ENCODE measurements around the gene SLC38A3. TPM values are rescaled to one million over a fixed set of nuclear protein-coding genes. Genes with fewer than 3 reads are reported as not detected.
A peak's percentile ranks its signal among the peaks of the same experiment; 100 is the strongest.

SLC38A3 gene
- total RNA-seq, 1 donor, result not detected

DNA sequence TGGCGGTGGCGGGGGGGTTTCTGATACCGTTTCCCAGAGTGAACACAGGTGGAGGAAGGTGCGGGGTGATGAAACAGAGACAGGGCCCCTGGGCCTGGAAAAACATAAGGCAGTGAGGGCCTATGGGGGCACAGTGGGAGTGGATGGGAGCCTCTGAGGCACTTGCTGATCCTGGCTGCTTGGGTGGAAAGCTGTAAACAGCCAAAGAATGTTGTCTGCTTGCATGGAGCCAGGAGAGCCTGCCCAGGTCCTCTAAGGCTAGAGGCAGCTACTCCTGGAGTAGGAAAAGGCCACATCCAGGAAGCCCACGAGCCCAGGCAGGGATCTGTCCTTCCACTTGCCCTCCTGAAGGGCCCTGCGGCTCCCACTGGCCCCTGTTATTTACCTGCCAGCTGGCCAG is 60.9 kb downstream of the SLC38A3 start:
- DNase-seq (ENCODE audit: low read depth), result no peak
- TF ChIP-seq CTCF (IDR thresholded peaks at IDR 0.05; ENCODE audit: insufficient read depth, low read depth, low read length), result no peak
- no peak overlapping the region for H3K4me3 ChIP-seq (ENCODE audit: low read depth, low read length)

DNA sequence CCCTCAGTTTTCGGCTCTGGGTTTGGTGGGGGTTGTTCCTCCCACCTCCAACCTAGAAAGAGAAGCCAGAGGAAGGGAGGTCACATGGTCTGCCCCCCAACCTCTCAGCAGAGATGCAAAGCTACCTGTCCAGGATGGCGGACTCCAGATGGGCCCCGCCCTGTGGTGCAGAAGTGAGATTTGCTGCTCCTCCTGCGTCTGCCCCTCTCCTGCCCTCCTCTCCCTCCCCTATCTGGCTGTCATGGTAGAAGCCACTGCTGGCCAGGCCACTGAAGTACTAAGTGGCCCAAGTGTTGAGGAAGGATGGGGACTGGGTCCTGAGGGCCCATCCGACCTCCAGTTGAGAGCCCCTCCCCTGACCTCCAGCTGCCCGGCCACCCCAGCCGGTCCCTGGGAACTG is 61.8 kb downstream of the SLC38A3 start:
- peak overlapping the region; percentile 73 for H3K4me3 ChIP-seq (ENCODE audit: low read depth, low read length)
- DNase-seq (ENCODE audit: low read depth), result no peak
- no peak for TF ChIP-seq CTCF (IDR thresholded peaks at IDR 0.05; ENCODE audit: insufficient read depth, low read depth, low read length)

DNA sequence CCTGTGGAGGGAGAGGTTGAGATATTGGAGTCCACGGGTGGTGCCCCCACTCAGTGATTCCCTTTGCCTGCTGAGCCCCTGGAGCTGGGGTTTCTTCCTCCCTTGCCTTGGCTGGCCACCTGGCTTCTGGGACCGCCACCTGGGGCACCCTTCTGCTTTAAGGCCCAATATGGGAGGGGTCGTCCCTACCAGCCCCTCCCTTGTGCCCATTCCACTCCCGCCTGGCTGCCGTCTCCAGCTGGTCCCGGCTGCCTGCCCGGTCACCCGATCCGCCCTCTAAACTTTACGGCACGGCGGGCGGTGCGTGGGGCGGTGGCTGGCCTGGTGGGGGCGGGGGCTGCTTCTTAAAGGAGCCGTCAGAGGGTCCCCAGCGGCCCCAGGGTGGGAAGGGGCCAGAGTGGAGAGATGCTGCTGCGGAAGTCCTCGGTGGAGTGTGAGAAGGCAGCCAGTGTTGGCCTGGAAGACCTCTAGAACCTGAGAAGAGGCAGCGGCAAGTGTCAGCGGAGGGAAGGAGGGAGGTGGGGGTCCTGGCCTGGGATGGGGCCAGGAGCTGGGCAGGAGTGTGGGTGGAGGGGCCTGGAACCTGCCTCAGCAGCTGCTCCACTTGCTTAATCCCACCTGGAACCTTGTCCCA is 62.3 kb downstream of the SLC38A3 start:
- peak overlapping the region; percentile 73 for H3K4me3 ChIP-seq (ENCODE audit: low read depth, low read length)
- no peak for TF ChIP-seq CTCF (IDR thresholded peaks at IDR 0.05; ENCODE audit: insufficient read depth, low read depth, low read length)
- DNase-seq (ENCODE audit: low read depth), result peak; percentile 44

GRCh38 chr3:50268276-50268675 is 63.2 kb downstream of the SLC38A3 start:
- DNase-seq (ENCODE audit: low read depth), result no peak
- no peak for TF ChIP-seq CTCF (IDR thresholded peaks at IDR 0.05; ENCODE audit: insufficient read depth, low read depth, low read length)
- H3K4me3 ChIP-seq (ENCODE audit: low read depth, low read length), result peak overlapping the region; percentile 73

DNA sequence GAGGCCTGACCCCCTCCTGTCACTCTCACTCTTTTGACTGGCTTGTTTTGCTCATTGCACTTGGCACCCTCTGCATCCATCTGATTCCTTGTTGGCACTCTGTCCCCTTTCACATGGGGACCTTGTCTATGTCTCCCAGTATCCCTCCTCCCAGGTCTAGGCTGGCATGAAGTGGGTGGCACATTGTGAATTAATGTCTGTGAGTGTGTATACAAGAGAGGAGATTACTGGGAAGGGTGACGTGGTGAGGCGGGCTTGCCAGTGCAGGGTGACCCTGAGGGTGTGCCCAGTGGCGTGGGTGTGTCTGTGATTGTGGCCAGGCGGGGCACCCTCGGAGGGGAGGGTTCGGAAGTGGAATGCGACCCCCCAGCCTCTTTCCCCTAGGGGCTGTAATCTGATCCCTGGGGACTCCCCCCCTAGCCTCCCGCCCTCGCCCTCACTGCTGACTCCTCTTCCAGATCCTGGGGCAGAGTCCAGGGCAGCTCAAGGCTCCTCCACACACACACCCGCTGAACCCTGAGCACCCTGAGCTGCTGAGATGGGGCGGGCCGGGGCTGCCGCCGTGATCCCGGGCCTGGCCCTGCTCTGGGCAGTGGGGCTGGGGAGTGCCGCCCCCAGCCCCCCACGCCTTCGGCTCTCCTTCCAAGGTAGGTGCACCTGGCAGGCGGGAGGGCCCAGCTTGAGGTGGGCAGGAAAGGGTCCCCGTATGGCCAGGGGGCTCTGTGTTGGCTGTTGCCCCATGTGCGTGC is 63.8 kb downstream of the SLC38A3 start, which contains the start of gene SEMA3B:
Gene SEMA3B (plus strand): TSS at position 445 of the 749 bp plus-strand sequence. CDS start 94 bp downstream, at position 539.
- H3K4me3 ChIP-seq (ENCODE audit: low read depth, low read length), result peak within 1 kb of the TSS; percentile 73
- DNase-seq (ENCODE audit: low read depth), result peak; percentile 29

DNA sequence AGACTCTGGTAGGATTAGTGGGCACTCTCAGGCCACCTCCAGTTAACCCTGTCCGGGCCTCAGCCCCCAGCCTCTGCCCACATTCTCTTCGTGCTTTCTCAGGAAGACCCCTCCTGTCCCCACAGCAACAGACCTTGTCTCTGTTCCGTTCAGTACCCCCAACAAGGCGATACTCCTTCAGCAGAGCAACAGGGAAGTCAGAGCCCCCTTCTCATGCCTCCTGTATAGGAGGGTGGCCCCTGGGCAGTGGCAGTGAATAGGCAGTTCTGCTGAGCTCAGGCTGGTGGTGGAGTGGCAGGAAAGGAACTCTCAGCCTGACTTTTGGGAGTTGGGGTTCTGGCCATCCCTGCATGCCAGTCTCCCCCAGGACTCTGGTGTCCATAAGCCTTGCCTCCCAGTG is 64.4 kb downstream of the SLC38A3 start:
- peak overlapping the region; percentile 32 for H3K4me3 ChIP-seq (ENCODE audit: low read depth, low read length)
- no peak for DNase-seq (ENCODE audit: low read depth)
- no peak for TF ChIP-seq CTCF (IDR thresholded peaks at IDR 0.05; ENCODE audit: insufficient read depth, low read depth, low read length)

More for the DNA sequence above, 63.8 kb downstream of the SLC38A3 start, which contains the start of gene SEMA3B:
- TF ChIP-seq CTCF (IDR thresholded peaks at IDR 0.05; ENCODE audit: insufficient read depth, low read depth, low read length), result no peak

Measured in fibroblast of villous mesenchyme (primary cell).